H9 (cell line): ENCODE data around the gene LRP8. TPM values are rescaled to one million over a fixed set of nuclear protein-coding genes. Genes with fewer than 3 reads are reported as not detected.

Experiments
- DNase-seq: peaks from one replicate; pipeline ENCODE4 v3.0.0-alpha.2; 2017
- H2AFZ ChIP-seq: one replicate; pipeline ENCODE4 v1.6.1; 2013; ENCODE audit warnings: mild to moderate bottlenecking, low read length, control low read depth, moderate library complexity
- H2AK5ac ChIP-seq: 2 replicates; pipeline ENCODE4 v1.6.1; 2013; ENCODE audit warnings: low read length, control low read depth, mixed read lengths; ENCODE audit not compliant: insufficient read length
- H2BK120ac ChIP-seq: one replicate; pipeline ENCODE4 v1.6.1; 2013; ENCODE audit warnings: low read depth, mild to moderate bottlenecking, low read length, control low read depth, inconsistent platforms; ENCODE audit not compliant: poor library complexity, severe bottlenecking
- H2BK12ac ChIP-seq: 2 replicates; pipeline ENCODE4 v1.6.1; 2013; ENCODE audit warnings: low read length, control low read depth, mixed read lengths, low read depth; ENCODE audit not compliant: insufficient read length
- H2BK15ac ChIP-seq: 2 replicates; pipeline ENCODE4 v1.6.1; 2013; ENCODE audit warnings: low read depth, low read length, control low read depth
- H2BK20ac ChIP-seq: one replicate; pipeline ENCODE4 v1.6.1; 2013; ENCODE audit warnings: low read depth, mild to moderate bottlenecking, low read length, control low read depth, inconsistent platforms; ENCODE audit not compliant: poor library complexity, severe bottlenecking
- H2BK5ac ChIP-seq: 2 replicates; pipeline ENCODE4 v1.6.1; 2013; ENCODE audit warnings: low read length, control low read depth, mixed read lengths; ENCODE audit not compliant: insufficient read length
- H3K14ac ChIP-seq: 2 replicates; pipeline ENCODE4 v1.6.1; 2013; ENCODE audit warnings: low read length, control low read depth; ENCODE audit not compliant: insufficient read depth
- H3K18ac ChIP-seq: 2 replicates; pipeline ENCODE4 v1.6.1; 2013; ENCODE audit warnings: low read depth, mild to moderate bottlenecking, mixed read lengths, low read length, control low read depth; ENCODE audit not compliant: insufficient read length
- H3K23ac ChIP-seq: 2 replicates; pipeline ENCODE4 v1.6.1; 2013; ENCODE audit warnings: low read length, control low read depth, mixed read lengths, low read depth; ENCODE audit not compliant: insufficient read length
- H3K23me2 ChIP-seq: 2 replicates; pipeline ENCODE4 v1.6.1; 2013; ENCODE audit warnings: low read depth, mild to moderate bottlenecking, mixed read lengths, low read length, control low read depth; ENCODE audit not compliant: insufficient read length, poor library complexity, severe bottlenecking
- H3K27ac ChIP-seq: 2 replicates; pipeline ENCODE4 v1.5.1; 2013; ENCODE audit warnings: low read length, control low read depth, mixed read lengths, low read depth; ENCODE audit not compliant: insufficient read length
- H3K27me3 ChIP-seq: 2 replicates; pipeline ENCODE4 v1.6.1; 2013; ENCODE audit warnings: low read length, control low read depth, inconsistent platforms; ENCODE audit not compliant: insufficient read depth
- H3K4ac ChIP-seq: 2 replicates; pipeline ENCODE4 v1.6.1; 2013; ENCODE audit warnings: low read depth, mild to moderate bottlenecking, control low read depth, inconsistent platforms, low read length, moderate library complexity
- H3K4me1 ChIP-seq: 2 replicates; pipeline ENCODE4 v1.6.1; 2013; ENCODE audit warnings: low read length, control low read depth, inconsistent platforms; ENCODE audit not compliant: insufficient read depth
- H3K4me2 ChIP-seq: 2 replicates; pipeline ENCODE4 v1.6.1; 2013; ENCODE audit warnings: low read length, control low read depth, mixed read lengths; ENCODE audit not compliant: insufficient read length, insufficient read depth
- H3K56ac ChIP-seq: 2 replicates; pipeline ENCODE4 v1.6.1; 2013; ENCODE audit warnings: low read depth, mild to moderate bottlenecking, mixed read lengths, low read length, control low read depth; ENCODE audit not compliant: insufficient read length
- H3K79me1 ChIP-seq: 2 replicates; pipeline ENCODE4 v1.6.1; 2013; ENCODE audit warnings: low read depth, mild to moderate bottlenecking, moderate library complexity, low read length, control low read depth, inconsistent platforms; ENCODE audit not compliant: insufficient read depth, poor library complexity, severe bottlenecking
- H3K79me2 ChIP-seq: 2 replicates; pipeline ENCODE4 v1.6.1; 2013; ENCODE audit warnings: low read length, control low read depth, inconsistent platforms; ENCODE audit not compliant: insufficient read depth
- H3K9ac ChIP-seq: 2 replicates; pipeline ENCODE4 v1.6.1; 2013; ENCODE audit warnings: low read length, control low read depth, mixed read lengths; ENCODE audit not compliant: insufficient read length; ENCODE audit errors: extremely low read depth
- H3K9me3 ChIP-seq: one replicate; pipeline ENCODE4 v1.6.1; 2013; ENCODE audit warnings: low read depth, low read length, inconsistent platforms; ENCODE audit not compliant: control insufficient read depth
- H3T11ph ChIP-seq: one replicate; pipeline ENCODE4 v1.6.1; 2013; ENCODE audit warnings: mild to moderate bottlenecking, low read length, control low read depth, inconsistent platforms
- H4K20me1 ChIP-seq: one replicate; pipeline ENCODE4 v1.6.1; 2013; ENCODE audit not compliant: control insufficient read depth, insufficient read length, insufficient read depth
- H4K5ac ChIP-seq: 2 replicates; pipeline ENCODE4 v1.6.1; 2013; ENCODE audit warnings: low read depth, mild to moderate bottlenecking, mixed read lengths, low read length, control low read depth; ENCODE audit not compliant: insufficient read length
- H4K8ac ChIP-seq: replicated peaks from 2 replicates; pipeline ENCODE4 v1.6.1; 2013; ENCODE audit warnings: low read length, control low read depth, mixed read lengths, low read depth; ENCODE audit not compliant: insufficient read length
- H4K91ac ChIP-seq: 2 replicates; pipeline ENCODE4 v1.6.1; 2013; ENCODE audit warnings: low read depth, mild to moderate bottlenecking, moderate library complexity, mixed read lengths, low read length, control low read depth; ENCODE audit not compliant: insufficient read length
- H3K27ac Mint-ChIP-seq, 3 experiments: 2 replicates in 2 of 3; 3 replicates in 1 of 3; pipeline ENCODE4 v1.8.0; 2020 to 2021; ENCODE audit warnings: mixed read lengths in 3 of 3, mild to moderate bottlenecking in 1 of 3, moderate library complexity in 1 of 3
- H3K27me3 Mint-ChIP-seq: 2 replicates; pipeline ENCODE4 v1.8.0; 2021; ENCODE audit warnings: low read depth, mild to moderate bottlenecking, moderate library complexity, mixed read lengths
- H3K36me3 Mint-ChIP-seq, 3 experiments: 2 replicates in 2 of 3; 3 replicates in 1 of 3; pipeline ENCODE4 v1.8.0; 2020 to 2021; ENCODE audit warnings: low read depth in 3 of 3, mixed read lengths in 3 of 3; ENCODE audit not compliant: insufficient read depth in 1 of 3
- H3K4me1 Mint-ChIP-seq, 2 experiments: 2 replicates each; pipeline ENCODE4 v1.8.0; 2020; ENCODE audit warnings: mixed read lengths in 2 of 2
- H3K4me3 Mint-ChIP-seq, 2 experiments: 2 replicates in 1 of 2; 3 replicates in 1 of 2; pipeline ENCODE4 v1.8.0; 2020 to 2021; ENCODE audit warnings: mild to moderate bottlenecking in 2 of 2, mixed read lengths in 2 of 2, moderate library complexity in 1 of 2
- H3K9me3 Mint-ChIP-seq, 2 experiments: 2 replicates in 1 of 2; 3 replicates in 1 of 2; pipeline ENCODE4 v1.8.0; 2020; ENCODE audit warnings: mild to moderate bottlenecking in 2 of 2, mixed read lengths in 2 of 2, moderate library complexity in 1 of 2
- CTCF ChIP-seq: fragments of 200-600 bp; sonication (generic); conservative IDR thresholded peaks from 3 replicates; pipeline ENCODE4 v1.8.0; 2021; ENCODE audit warnings: antibody characterized with exemption, mild to moderate bottlenecking
- WGBS: extraction: QIAGEN DNeasy Blood & Tissue Kit; methylation state at CpG from one replicate; pipeline ENCODE4 v1.1.7; 2013; ENCODE audit warnings: missing lambda C conversion rate, low lambda C conversion rate, mixed read lengths; ENCODE audit not compliant: insufficient read length; ENCODE audit errors: extremely low coverage; 5-methylcytosine and 5-hydroxymethylcytosine counted together
- total RNA-seq: library from RNA; stranded (reverse); gene quantifications from 2 replicates; pipeline ENCODE4 v1.2.1, GENCODE V29; 2021

The LRP8 gene
- total RNA-seq, 1 experiment from 2014 or later: 78.6 TPM

GRCh38 chr1:53298045-53298637, 29.7 kb downstream of the LRP8 start:
- H3K27ac Mint-ChIP-seq: peak overlapping the region in 2 of 3 experiments; percentile 55 to 68; a peak in 3 of 7 replicates
- Histone ChIP-seq H3K4me1 (no peaks in the 10 kb centered on the region), H3K23me2 (no peaks in the 10 kb centered on the region), H3K9ac (no peak overlapping the region), H2BK20ac (no peak overlapping the region), H3K56ac (no peak overlapping the region), H3K27ac (no peak overlapping the region), H2BK5ac (no peak overlapping the region), H4K20me1 (no peaks in the 10 kb centered on the region), H4K91ac (no peak overlapping the region), H2BK12ac (no peak overlapping the region), H2AK5ac (no peak overlapping the region), H3K4me2 (no peak overlapping the region), H2BK15ac (no peak overlapping the region), H3T11ph (no peak overlapping the region), H3K4ac (no peak overlapping the region), H3K27me3 (no peaks in the 10 kb centered on the region), H3K79me1 (no peaks in the 10 kb centered on the region), H3K18ac (no peak overlapping the region), H3K79me2 (peaks cover 5% of the 10 kb centered on the region; the same call in 1 of the 2 replicates), H2AFZ (no peak overlapping the region), H4K5ac (no peak overlapping the region), H3K23ac (no peak overlapping the region), H3K9me3 (no peaks in the 10 kb centered on the region), H4K8ac (no peak overlapping the region), H3K14ac (no peak overlapping the region; the same call in 1 of the 2 replicates), H2BK120ac (no peak overlapping the region)
- peaks cover 2 to 15% (median 5%) of the 10 kb centered on the region in 3 experiments; a peak in 5 of 7 replicates for H3K36me3 Mint-ChIP-seq
- TF ChIP-seq CTCF: no peak
- peaks cover 13 to 32% of the 10 kb centered on the region in 2 experiments for H3K4me1 Mint-ChIP-seq
- H3K4me3 Mint-ChIP-seq: no peak overlapping the region
- WGBS: no CpG with 5 or more reads among the region's 12 CpGs
- H3K27me3 Mint-ChIP-seq: no peaks in the 10 kb centered on the region
- no peak for DNase-seq
- no peaks in the 10 kb centered on the region for H3K9me3 Mint-ChIP-seq
